ENCODE data around the gene C3AR1.

GRCh38 chr12:8035440-8036010, 30.6 kb downstream of the C3AR1 start:
- TF ChIP-seq POLR2A (IDR thresholded peaks at IDR 0.05; ENCODE audit: low read length) = no peak
- TF ChIP-seq, protein P1, sequence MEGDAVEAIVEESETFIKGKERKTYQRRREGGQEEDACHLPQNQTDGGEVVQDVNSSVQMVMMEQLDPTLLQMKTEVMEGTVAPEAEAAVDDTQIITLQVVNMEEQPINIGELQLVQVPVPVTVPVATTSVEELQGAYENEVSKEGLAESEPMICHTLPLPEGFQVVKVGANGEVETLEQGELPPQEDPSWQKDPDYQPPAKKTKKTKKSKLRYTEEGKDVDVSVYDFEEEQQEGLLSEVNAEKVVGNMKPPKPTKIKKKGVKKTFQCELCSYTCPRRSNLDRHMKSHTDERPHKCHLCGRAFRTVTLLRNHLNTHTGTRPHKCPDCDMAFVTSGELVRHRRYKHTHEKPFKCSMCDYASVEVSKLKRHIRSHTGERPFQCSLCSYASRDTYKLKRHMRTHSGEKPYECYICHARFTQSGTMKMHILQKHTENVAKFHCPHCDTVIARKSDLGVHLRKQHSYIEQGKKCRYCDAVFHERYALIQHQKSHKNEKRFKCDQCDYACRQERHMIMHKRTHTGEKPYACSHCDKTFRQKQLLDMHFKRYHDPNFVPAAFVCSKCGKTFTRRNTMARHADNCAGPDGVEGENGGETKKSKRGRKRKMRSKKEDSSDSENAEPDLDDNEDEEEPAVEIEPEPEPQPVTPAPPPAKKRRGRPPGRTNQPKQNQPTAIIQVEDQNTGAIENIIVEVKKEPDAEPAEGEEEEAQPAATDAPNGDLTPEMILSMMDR (IDR thresholded peaks at IDR 0.05) = no peak
- no peak for TF ChIP-seq SMC3 (IDR thresholded peaks at IDR 0.05)
